Ascending aorta (tissue), 2 donors: ENCODE data around the gene ARHGAP26. TPM values are rescaled to one million over a fixed set of nuclear protein-coding genes. Genes with fewer than 3 reads are reported as not detected.
"Not testable (repeated sequence)": the region's sequence is repeated elsewhere in the genome, so short reads cannot be mapped to it uniquely, and the experiment has no call there.

Experiments used
- DNase-seq, 2 donors: peaks; one replicate each; pipeline ENCODE4 v3.0.0-alpha.2; 2019; ENCODE audit warnings: low spot score in 2 of 2
- H3K27ac ChIP-seq, 2 donors: fragments of 200-600 bp; sonication (generic); one replicate each; pipeline ENCODE4 v1.5.1; 2016 to 2017; ENCODE audit warnings: mild to moderate bottlenecking in 1 of 2
- H3K27me3 ChIP-seq: fragments of 200-600 bp; sonication (generic); one replicate; pipeline ENCODE4 v1.5.1; 2017
- H3K36me3 ChIP-seq, 2 donors: fragments of 200-600 bp; sonication (generic); one replicate each; pipeline ENCODE4 v1.5.1; 2016
- H3K4me1 ChIP-seq, 2 donors: fragments of 200-600 bp; sonication (generic); one replicate each; pipeline ENCODE4 v1.5.1; 2016 to 2017; ENCODE audit warnings: mild to moderate bottlenecking in 1 of 2
- H3K4me3 ChIP-seq, 2 donors: fragments of 200-600 bp; sonication (generic); one replicate each; pipeline ENCODE4 v1.5.1; 2016 to 2017; ENCODE audit warnings: mild to moderate bottlenecking in 1 of 2
- H3K9me3 ChIP-seq, 2 donors: fragments of 200-600 bp; sonication (generic); one replicate each; pipeline ENCODE4 v1.5.1; 2016
- intact Hi-C: fragments of 100-400 bp; cut with DNase I; formaldehyde crosslinking; loops from one replicate; pipeline ENCODE4 v1.15.1; 2023
- total RNA-seq: library from RNA; depleted of rRNA; stranded (reverse); fragments of >200 nt; gene quantifications from one replicate; pipeline ENCODE4 v1.1.0, GENCODE V29; 2016
- TF ChIP-seq, protein P1 (sequence below), 3 experiments: fragments of 200-600 bp in 2 of 3; fragments of 450-650 bp in 1 of 3; sonication (generic) in 2 of 3; IDR thresholded peaks; one replicate each; pipeline ENCODE4 v1.5.1; 2016 to 2019; ENCODE audit warnings: antibody characterized with exemption in 3 of 3, mild to moderate bottlenecking in 1 of 3, moderate library complexity in 1 of 3

ARHGAP26 gene
- total RNA-seq, 1 donor from 2014 or later: 34.9 TPM

- intact Hi-C loops: no loop called here
- Histone ChIP-seq H3K9me3 (no peaks in the 10 kb centered on the region), H3K4me1 (peaks cover 0 to 9% of the 10 kb centered on the region in 2 donors), H3K27me3 (no peaks in the 10 kb centered on the region), H3K4me3 (no peak overlapping the region), H3K36me3 (no peaks in the 10 kb centered on the region), H3K27ac (no peak overlapping the region)
- no peak for DNase-seq
- TF ChIP-seq, protein P1, sequence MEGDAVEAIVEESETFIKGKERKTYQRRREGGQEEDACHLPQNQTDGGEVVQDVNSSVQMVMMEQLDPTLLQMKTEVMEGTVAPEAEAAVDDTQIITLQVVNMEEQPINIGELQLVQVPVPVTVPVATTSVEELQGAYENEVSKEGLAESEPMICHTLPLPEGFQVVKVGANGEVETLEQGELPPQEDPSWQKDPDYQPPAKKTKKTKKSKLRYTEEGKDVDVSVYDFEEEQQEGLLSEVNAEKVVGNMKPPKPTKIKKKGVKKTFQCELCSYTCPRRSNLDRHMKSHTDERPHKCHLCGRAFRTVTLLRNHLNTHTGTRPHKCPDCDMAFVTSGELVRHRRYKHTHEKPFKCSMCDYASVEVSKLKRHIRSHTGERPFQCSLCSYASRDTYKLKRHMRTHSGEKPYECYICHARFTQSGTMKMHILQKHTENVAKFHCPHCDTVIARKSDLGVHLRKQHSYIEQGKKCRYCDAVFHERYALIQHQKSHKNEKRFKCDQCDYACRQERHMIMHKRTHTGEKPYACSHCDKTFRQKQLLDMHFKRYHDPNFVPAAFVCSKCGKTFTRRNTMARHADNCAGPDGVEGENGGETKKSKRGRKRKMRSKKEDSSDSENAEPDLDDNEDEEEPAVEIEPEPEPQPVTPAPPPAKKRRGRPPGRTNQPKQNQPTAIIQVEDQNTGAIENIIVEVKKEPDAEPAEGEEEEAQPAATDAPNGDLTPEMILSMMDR (IDR thresholded peaks at IDR 0.05): no peak
These were observed 343.3 kb downstream of the ARHGAP26 start for GRCh38 chr5:143113461-143113860.

DNA sequence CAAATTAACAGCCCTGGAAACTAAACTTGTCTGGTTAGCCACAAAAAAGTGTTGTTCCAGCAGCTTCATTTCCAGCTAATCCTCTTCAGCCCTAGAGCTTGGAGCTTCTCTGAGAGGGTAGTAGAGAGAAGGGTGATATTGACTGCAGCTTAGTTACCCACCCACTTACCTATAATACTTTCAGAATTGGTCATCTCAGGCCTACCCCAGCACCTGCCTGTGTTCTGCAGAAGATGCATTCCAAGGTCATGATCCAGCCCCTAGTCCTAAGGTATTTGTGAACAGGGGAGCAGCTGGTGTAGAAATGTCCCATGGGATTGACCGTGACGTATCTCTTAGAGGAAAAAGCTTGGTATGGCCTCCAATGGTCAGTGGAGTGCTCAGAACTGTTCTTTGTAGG lies 344.3 kb downstream of the ARHGAP26 start:
- no peaks in the 10 kb centered on the region for H3K9me3 ChIP-seq
- TF ChIP-seq, protein P1 (IDR thresholded peaks at IDR 0.05): no peak
- no peaks in the 10 kb centered on the region for H3K36me3 ChIP-seq
- DNase-seq: no peak
- H3K4me3 ChIP-seq: no peak overlapping the region
- no peak overlapping the region for H3K27ac ChIP-seq
- no peaks in the 10 kb centered on the region for H3K27me3 ChIP-seq
- H3K4me1 ChIP-seq: peaks cover 0 to 8% of the 10 kb centered on the region in 2 donors
- intact Hi-C loops: no loop called here

DNA sequence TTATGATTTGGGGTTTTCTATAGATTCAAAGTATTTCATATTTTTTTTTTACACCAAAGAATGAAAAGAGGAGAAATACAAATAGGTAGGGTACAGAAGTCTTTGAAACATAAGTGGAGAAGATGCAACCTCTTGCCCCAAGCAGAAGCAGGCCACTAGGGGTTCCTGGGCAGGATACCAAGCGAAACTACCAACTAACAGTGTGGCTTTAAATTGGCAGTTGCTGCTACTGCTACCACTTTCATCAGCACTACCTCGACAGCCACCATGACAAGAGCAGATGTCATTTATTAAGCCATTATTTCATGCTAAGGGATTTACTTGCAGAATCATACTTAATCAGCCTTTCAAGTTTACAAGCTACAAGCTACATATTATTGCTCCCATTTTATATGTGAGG lies 345.2 kb downstream of the ARHGAP26 start:
- DNase-seq: no peak
- no peak overlapping the region for H3K4me3 ChIP-seq
- no peak overlapping the region for H3K27ac ChIP-seq
- H3K36me3 ChIP-seq: no peaks in the 10 kb centered on the region
- H3K4me1 ChIP-seq: peaks cover 0 to 8% of the 10 kb centered on the region in 2 donors
- TF ChIP-seq, protein P1 (IDR thresholded peaks at IDR 0.05): no peak
- intact Hi-C loops: no loop called here
- no peaks in the 10 kb centered on the region for H3K9me3 ChIP-seq
- no peaks in the 10 kb centered on the region for H3K27me3 ChIP-seq

- Histone ChIP-seq H3K4me1 (no peaks in the 10 kb centered on the region), H3K27ac (no peak overlapping the region), H3K27me3 (no peaks in the 10 kb centered on the region), H3K4me3 (no peak overlapping the region), H3K36me3 (peaks cover 0 to 6% of the 10 kb centered on the region in 2 donors), H3K9me3 (no peaks in the 10 kb centered on the region)
- TF ChIP-seq, protein P1 (IDR thresholded peaks at IDR 0.05): no peak
- DNase-seq: no peak
- intact Hi-C loops: no loop called here
These were observed 346.6 kb downstream of the ARHGAP26 start for GRCh38 chr5:143116814-143117213.

- no peak overlapping the region for H3K27ac ChIP-seq
- H3K36me3 ChIP-seq: peaks cover 0 to 6% of the 10 kb centered on the region in 2 donors
- no peaks in the 10 kb centered on the region for H3K4me1 ChIP-seq
- no peak overlapping the region for H3K4me3 ChIP-seq
- no peaks in the 10 kb centered on the region for H3K9me3 ChIP-seq
- intact Hi-C loops: no loop called here
- TF ChIP-seq, protein P1 (IDR thresholded peaks at IDR 0.05): no peak
- no peak for DNase-seq
- no peaks in the 10 kb centered on the region for H3K27me3 ChIP-seq
These were observed 347.6 kb downstream of the ARHGAP26 start for GRCh38 chr5:143117821-143118220.

- no peaks in the 10 kb centered on the region for H3K27me3 ChIP-seq
- TF ChIP-seq, protein P1 (IDR thresholded peaks at IDR 0.05): no peak
- intact Hi-C loops: no loop called here
These were observed 348.0 kb downstream of the ARHGAP26 start for GRCh38 chr5:143118222-143118621.

GRCh38 chr5:143118818-143119217 lies 348.6 kb downstream of the ARHGAP26 start:
- H3K27ac ChIP-seq, H3K36me3 ChIP-seq, intact Hi-C loops, H3K4me3 ChIP-seq, H3K27me3 ChIP-seq, H3K4me1 ChIP-seq, H3K9me3 ChIP-seq, DNase-seq: not testable (repeated sequence)

More at GRCh38 chr5:143118222-143118621, 348.0 kb downstream of the ARHGAP26 start:
- Histone ChIP-seq H3K36me3 (peaks cover 0 to 6% of the 10 kb centered on the region in 2 donors), H3K4me1 (no peaks in the 10 kb centered on the region), H3K9me3 (no peaks in the 10 kb centered on the region), H3K4me3 (no peak overlapping the region), H3K27ac (no peak overlapping the region)
- DNase-seq: no peak
